EH (cell line): Measurements from ENCODE around the gene GPC6.

Experiments
- DNase-seq: peaks from one replicate; pipeline ENCODE4 v3.0.0-alpha.2; 2015; ENCODE audit warnings: low read depth

The GPC6 gene

GRCh38 chr13:94248454-94249228, 1022.0 kb downstream of the GPC6 start:
- no peak for DNase-seq

- peak; percentile 78 for DNase-seq
Observed at GRCh38 chr13:94249512-94249911, 1022.9 kb downstream of the GPC6 start.

GRCh38 chr13:94251831-94252608, 1025.4 kb downstream of the GPC6 start:
- no peak for DNase-seq

- no peak for DNase-seq
Observed at GRCh38 chr13:94254737-94255136, 1028.1 kb downstream of the GPC6 start.

GRCh38 chr13:94256721-94257120, 1030.1 kb downstream of the GPC6 start:
- DNase-seq = no peak

GRCh38 chr13:94259984-94260383, 1033.4 kb downstream of the GPC6 start:
- no peak for DNase-seq

- no peak for DNase-seq
Observed at GRCh38 chr13:94261163-94261562, 1034.6 kb downstream of the GPC6 start.

- DNase-seq = no peak
Observed at GRCh38 chr13:94263038-94263437, 1036.4 kb downstream of the GPC6 start.

- no peak for DNase-seq
Observed at GRCh38 chr13:94267581-94268366, 1041.2 kb downstream of the GPC6 start.

- peak; percentile 40 for DNase-seq
Observed at GRCh38 chr13:94268661-94269060, 1042.1 kb downstream of the GPC6 start.

- DNase-seq = no peak
Observed at GRCh38 chr13:94269557-94269956, 1043.0 kb downstream of the GPC6 start.

GRCh38 chr13:94270556-94270955, 1043.9 kb downstream of the GPC6 start:
- peak; percentile 13 for DNase-seq

- DNase-seq = no peak
Observed at GRCh38 chr13:94272038-94272437, 1045.4 kb downstream of the GPC6 start.

- DNase-seq = peak; percentile 12
Observed at GRCh38 chr13:94280349-94280748, 1053.7 kb downstream of the GPC6 start.

- no peak for DNase-seq
Observed at GRCh38 chr13:94280845-94281244, 1054.2 kb downstream of the GPC6 start.

GRCh38 chr13:94286581-94286980, 1060.0 kb downstream of the GPC6 start:
- DNase-seq = no peak

- DNase-seq = no peak
Observed at GRCh38 chr13:94291631-94292322, 1065.2 kb downstream of the GPC6 start.

- no peak for DNase-seq
Observed at GRCh38 chr13:94292323-94292640, 1065.7 kb downstream of the GPC6 start.

- no peak for DNase-seq
Observed at GRCh38 chr13:94296471-94296870, 1069.9 kb downstream of the GPC6 start.

GRCh38 chr13:94298346-94298745, 1071.7 kb downstream of the GPC6 start:
- DNase-seq = no peak

- DNase-seq = no peak
Observed at GRCh38 chr13:94300401-94300800, 1073.8 kb downstream of the GPC6 start.

GRCh38 chr13:94301487-94301886, 1074.9 kb downstream of the GPC6 start:
- DNase-seq = no peak
